Kidney glomerular epithelial cell (primary cell): ENCODE measurements around the gene CCBE1.
"Not testable (repeated sequence)": the region's sequence is repeated elsewhere in the genome, so short reads cannot be mapped to it uniquely, and the experiment has no call there.

Experiments used
- DNase-seq: peaks from one replicate; lab custom pipeline; 2025; lab: John Stamatoyannopoulos, UW

Gene CCBE1

GRCh38 chr18:59697236-59697932 lies at the start of gene CCBE1:
Gene CCBE1 (minus strand): TSS chr18:59697423.
- peak; percentile 54 for DNase-seq

GRCh38 chr18:59744271-59744721 lies 47.1 kb upstream of the CCBE1 start:
- DNase-seq, result no peak

- DNase-seq, result no peak
These were observed 46.3 kb upstream of the CCBE1 start for GRCh38 chr18:59743566-59743965.

GRCh38 chr18:59742325-59743111 lies 45.3 kb upstream of the CCBE1 start:
- no peak for DNase-seq

GRCh38 chr18:59740141-59740540 lies 42.9 kb upstream of the CCBE1 start:
- no peak for DNase-seq

- peak; percentile 35 for DNase-seq
These were observed 40.6 kb upstream of the CCBE1 start for GRCh38 chr18:59737776-59738300.

GRCh38 chr18:59737335-59737734 lies 40.1 kb upstream of the CCBE1 start:
- not testable (repeated sequence) for DNase-seq

GRCh38 chr18:59736061-59736460 lies 38.8 kb upstream of the CCBE1 start:
- no peak for DNase-seq

GRCh38 chr18:59735269-59735860 lies 38.1 kb upstream of the CCBE1 start:
- DNase-seq, result no peak

- no peak for DNase-seq
These were observed 36.2 kb upstream of the CCBE1 start for GRCh38 chr18:59733421-59733820.

- no peak for DNase-seq
These were observed 33.7 kb upstream of the CCBE1 start for GRCh38 chr18:59730896-59731295.

GRCh38 chr18:59729781-59730180 lies 32.6 kb upstream of the CCBE1 start:
- DNase-seq, result no peak

- no peak for DNase-seq
These were observed 31.6 kb upstream of the CCBE1 start for GRCh38 chr18:59728816-59729215.

GRCh38 chr18:59725142-59725541 lies 27.9 kb upstream of the CCBE1 start:
- no peak for DNase-seq

GRCh38 chr18:59724103-59724502 lies 26.9 kb upstream of the CCBE1 start:
- DNase-seq, result no peak

- DNase-seq, result no peak
These were observed 24.7 kb upstream of the CCBE1 start for GRCh38 chr18:59721931-59722330.

- DNase-seq, result no peak
These were observed 24.0 kb upstream of the CCBE1 start for GRCh38 chr18:59721211-59721610.

GRCh38 chr18:59719544-59720181 lies 22.4 kb upstream of the CCBE1 start:
- no peak for DNase-seq

GRCh38 chr18:59718464-59719157 lies 21.4 kb upstream of the CCBE1 start:
- no peak for DNase-seq

GRCh38 chr18:59718108-59718463 lies 20.9 kb upstream of the CCBE1 start:
- DNase-seq, result peak; percentile 25

GRCh38 chr18:59717291-59717690 lies 20.1 kb upstream of the CCBE1 start:
- no peak for DNase-seq

GRCh38 chr18:59715966-59716369 lies 18.7 kb upstream of the CCBE1 start:
- DNase-seq, result peak; percentile 94
